GM12878 (cell line): ENCODE measurements around the gene KIF1C. TPM values are rescaled to one million over a fixed set of nuclear protein-coding genes. Genes with fewer than 3 reads are reported as not detected.
A peak's percentile ranks its signal among the peaks of the same experiment; 100 is the strongest.

Source experiments
- ATF7 ChIP-seq: fragments of 450-650 bp; IDR thresholded peaks from 2 replicates; pipeline ENCODE4 v1.6.1; 2016; ENCODE audit warnings: low read depth, mild to moderate bottlenecking
- CHD4 ChIP-seq: fragments of 200-600 bp; sonication (generic); IDR thresholded peaks from 2 replicates; pipeline ENCODE4 v1.6.1; 2016; ENCODE audit warnings: mild to moderate bottlenecking
- EP300 ChIP-seq, 2 experiments: fragments of 150-350 bp in 1 of 2; IDR thresholded peaks; 2 replicates each; pipeline ENCODE4 v1.6.1; 2011 to 2012; ENCODE audit warnings: low read depth in 2 of 2, low read length in 2 of 2, borderline replicate concordance in 1 of 2, improper control_type of control experiment in 1 of 2, inconsistent platforms in 1 of 2; ENCODE audit not compliant: control insufficient read depth in 1 of 2
- FOS ChIP-seq: IDR thresholded peaks from 3 replicates; pipeline ENCODE4 v1.6.1; 2011; ENCODE audit warnings: borderline replicate concordance; ENCODE audit not compliant: insufficient read length; ENCODE audit errors: extremely low read depth
- GATAD2B ChIP-seq: fragments of 450-650 bp; conservative IDR thresholded peaks from 2 replicates; pipeline ENCODE4 v1.6.1; 2017; ENCODE audit warnings: low read depth, mild to moderate bottlenecking, moderate library complexity
- HDAC6 ChIP-seq: fragments of 200-600 bp; sonication (generic); IDR thresholded peaks from one replicate; pipeline ENCODE4 v1.8.0; 2017; ENCODE audit warnings: antibody characterized with exemption; ENCODE audit not compliant: unreplicated experiment
- IKZF1 ChIP-seq: fragments of 450-650 bp; conservative IDR thresholded peaks from 2 replicates; pipeline ENCODE4 v1.6.1; 2017; ENCODE audit warnings: antibody characterized with exemption, mild to moderate bottlenecking
- KAT2A ChIP-seq: conservative IDR thresholded peaks from 2 replicates; pipeline ENCODE4 v1.6.1; 2011; ENCODE audit warnings: low read depth, low read length; ENCODE audit not compliant: control insufficient read depth
- NFYA ChIP-seq: IDR thresholded peaks from 2 replicates; pipeline ENCODE4 v1.6.1; 2011; ENCODE audit warnings: low read depth, mild to moderate bottlenecking, low read length, improper control_type of control experiment, borderline replicate concordance
- NR2C1 ChIP-seq: fragments of 450-650 bp; IDR thresholded peaks from 2 replicates; pipeline ENCODE4 v1.6.1; 2017; ENCODE audit warnings: antibody characterized with exemption, mild to moderate bottlenecking, moderate library complexity
- POLR2AphosphoS2 ChIP-seq: IDR thresholded peaks from 2 replicates; pipeline ENCODE4 v1.6.1; 2011; ENCODE audit warnings: low read depth, mild to moderate bottlenecking, low read length, improper control_type of control experiment, moderate library complexity
- POLR2AphosphoS5 ChIP-seq: IDR thresholded peaks from 2 replicates; pipeline ENCODE4 v1.6.1; 2011; ENCODE audit warnings: mild to moderate bottlenecking, low read length, inconsistent platforms
- SIX5 ChIP-seq: IDR thresholded peaks from 2 replicates; pipeline ENCODE4 v1.6.1; 2011; ENCODE audit warnings: mild to moderate bottlenecking, low read depth, low read length, moderate library complexity; ENCODE audit not compliant: severe bottlenecking
- SP1 ChIP-seq: IDR thresholded peaks from one replicate; pipeline ENCODE4 v1.6.1; 2011; ENCODE audit warnings: low read depth, low read length
- STAT1 ChIP-seq: fragments of 450-650 bp; conservative IDR thresholded peaks from 2 replicates; pipeline ENCODE4 v1.6.1; 2014; ENCODE audit warnings: antibody characterized with exemption, mild to moderate bottlenecking
- SUPT20H ChIP-seq: IDR thresholded peaks from 2 replicates; pipeline ENCODE4 v1.6.1; 2011; ENCODE audit warnings: low read depth, mild to moderate bottlenecking, low read length, moderate library complexity, borderline replicate concordance; ENCODE audit not compliant: control insufficient read depth
- SUZ12 ChIP-seq: fragments of 200-600 bp; sonication (generic); IDR thresholded peaks from one replicate; pipeline ENCODE4 v1.6.1; 2018; ENCODE audit warnings: antibody characterized with exemption, mild to moderate bottlenecking; ENCODE audit not compliant: unreplicated experiment
- USF2 ChIP-seq: IDR thresholded peaks from 2 replicates; pipeline ENCODE4 v1.6.1; 2011; ENCODE audit warnings: low read depth, low read length, improper control_type of control experiment, borderline replicate concordance
- ZNF207 ChIP-seq: fragments of 450-650 bp; IDR thresholded peaks from 2 replicates; pipeline ENCODE4 v1.6.1; 2014; ENCODE audit warnings: antibody characterized with exemption, mild to moderate bottlenecking, borderline replicate concordance
- ZNF384 ChIP-seq: IDR thresholded peaks from 2 replicates; pipeline ENCODE4 v1.6.1; 2012; ENCODE audit warnings: low read depth, mild to moderate bottlenecking, low read length, improper control_type of control experiment, borderline replicate concordance
- polyA plus RNA-seq, 11 experiments: library from polyadenylated mRNA; depleted of rRNA in 4 of 11; unstranded in 6 of 11; stranded (reverse) in 5 of 11; fragments of >200 nt; fragmentation: Nextera tagmentation in 4 of 11; fragmentation: Illumina TruSeq in 1 of 11; extraction: Ambion mirVana in 4 of 11; extraction: Trizol in 1 of 11; gene quantifications; 1 replicate in 1 of 11; 2 replicates in 10 of 11; pipeline versions ENCODE4 v1.2.1 to v1.2.3, GENCODE V29; 2011 to 2016; ENCODE audit warnings: inconsistent platforms in 2 of 11, missing spikeins in 2 of 11, low read depth in 1 of 11
- total RNA-seq, 4 experiments: library from RNA; depleted of rRNA in 3 of 4; stranded (reverse); fragments of >200 nt in 3 of 4; fragmentation: Illumina TruSeq in 1 of 4; extraction: Trizol in 1 of 4; gene quantifications; 2 replicates each; pipeline versions ENCODE4 v1.2.1 to v1.2.3, GENCODE V29; 2013 to 2021
- TF ChIP-seq, protein P1 (sequence below): fragments of 150-350 bp; IDR thresholded peaks from 2 replicates; pipeline ENCODE4 v1.6.1; 2016; ENCODE audit warnings: low read depth, low read length
- TF ChIP-seq, protein P2 (sequence below): fragments of 450-650 bp; IDR thresholded peaks from 2 replicates; pipeline ENCODE4 v1.6.1; 2018; ENCODE audit warnings: borderline replicate concordance, mild to moderate bottlenecking; ENCODE audit not compliant: partially characterized antibody

Gene KIF1C
- total and polyA plus RNA-seq, 10 of the 15 experiments (the other 5 are each of a cell fraction or from before 2014, with no cell fraction given): 1.4 to 65.9 (median 21.1) TPM

GRCh38 chr17:4998732-4999429 lies 1.1 kb downstream of the KIF1C start (continued):
- TF ChIP-seq, protein P1, sequence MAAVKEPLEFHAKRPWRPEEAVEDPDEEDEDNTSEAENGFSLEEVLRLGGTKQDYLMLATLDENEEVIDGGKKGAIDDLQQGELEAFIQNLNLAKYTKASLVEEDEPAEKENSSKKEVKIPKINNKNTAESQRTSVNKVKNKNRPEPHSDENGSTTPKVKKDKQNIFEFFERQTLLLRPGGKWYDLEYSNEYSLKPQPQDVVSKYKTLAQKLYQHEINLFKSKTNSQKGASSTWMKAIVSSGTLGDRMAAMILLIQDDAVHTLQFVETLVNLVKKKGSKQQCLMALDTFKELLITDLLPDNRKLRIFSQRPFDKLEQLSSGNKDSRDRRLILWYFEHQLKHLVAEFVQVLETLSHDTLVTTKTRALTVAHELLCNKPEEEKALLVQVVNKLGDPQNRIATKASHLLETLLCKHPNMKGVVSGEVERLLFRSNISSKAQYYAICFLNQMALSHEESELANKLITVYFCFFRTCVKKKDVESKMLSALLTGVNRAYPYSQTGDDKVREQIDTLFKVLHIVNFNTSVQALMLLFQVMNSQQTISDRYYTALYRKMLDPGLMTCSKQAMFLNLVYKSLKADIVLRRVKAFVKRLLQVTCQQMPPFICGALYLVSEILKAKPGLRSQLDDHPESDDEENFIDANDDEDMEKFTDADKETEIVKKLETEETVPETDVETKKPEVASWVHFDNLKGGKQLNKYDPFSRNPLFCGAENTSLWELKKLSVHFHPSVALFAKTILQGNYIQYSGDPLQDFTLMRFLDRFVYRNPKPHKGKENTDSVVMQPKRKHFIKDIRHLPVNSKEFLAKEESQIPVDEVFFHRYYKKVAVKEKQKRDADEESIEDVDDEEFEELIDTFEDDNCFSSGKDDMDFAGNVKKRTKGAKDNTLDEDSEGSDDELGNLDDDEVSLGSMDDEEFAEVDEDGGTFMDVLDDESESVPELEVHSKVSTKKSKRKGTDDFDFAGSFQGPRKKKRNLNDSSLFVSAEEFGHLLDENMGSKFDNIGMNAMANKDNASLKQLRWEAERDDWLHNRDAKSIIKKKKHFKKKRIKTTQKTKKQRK: no peak
- TF ChIP-seq USF2 (no peak), NFYA (no peak), KAT2A (no peak), SUPT20H (no peak), SIX5 (no peak), POLR2AphosphoS5 (peak; percentile 53), FOS (no peak), ZNF384 (no peak), SUZ12 (no peak), EP300 (IDR thresholded peaks at IDR 0.05; ENCODE audit: borderline replicate concordance in 1 of 2, control insufficient read depth in 1 of 2, low read depth in 2 of 2, low read length in 2 of 2) (no peak), SP1 (no peak), IKZF1 (peak; percentile 31; the same call in 1 of the 2 replicates), NR2C1 (no peak), HDAC6 (no peak), STAT1 (no peak), POLR2AphosphoS2 (no peak), CHD4 (no peak), ATF7 (no peak), ZNF207 (no peak), GATAD2B (no peak)
- TF ChIP-seq, protein P2, sequence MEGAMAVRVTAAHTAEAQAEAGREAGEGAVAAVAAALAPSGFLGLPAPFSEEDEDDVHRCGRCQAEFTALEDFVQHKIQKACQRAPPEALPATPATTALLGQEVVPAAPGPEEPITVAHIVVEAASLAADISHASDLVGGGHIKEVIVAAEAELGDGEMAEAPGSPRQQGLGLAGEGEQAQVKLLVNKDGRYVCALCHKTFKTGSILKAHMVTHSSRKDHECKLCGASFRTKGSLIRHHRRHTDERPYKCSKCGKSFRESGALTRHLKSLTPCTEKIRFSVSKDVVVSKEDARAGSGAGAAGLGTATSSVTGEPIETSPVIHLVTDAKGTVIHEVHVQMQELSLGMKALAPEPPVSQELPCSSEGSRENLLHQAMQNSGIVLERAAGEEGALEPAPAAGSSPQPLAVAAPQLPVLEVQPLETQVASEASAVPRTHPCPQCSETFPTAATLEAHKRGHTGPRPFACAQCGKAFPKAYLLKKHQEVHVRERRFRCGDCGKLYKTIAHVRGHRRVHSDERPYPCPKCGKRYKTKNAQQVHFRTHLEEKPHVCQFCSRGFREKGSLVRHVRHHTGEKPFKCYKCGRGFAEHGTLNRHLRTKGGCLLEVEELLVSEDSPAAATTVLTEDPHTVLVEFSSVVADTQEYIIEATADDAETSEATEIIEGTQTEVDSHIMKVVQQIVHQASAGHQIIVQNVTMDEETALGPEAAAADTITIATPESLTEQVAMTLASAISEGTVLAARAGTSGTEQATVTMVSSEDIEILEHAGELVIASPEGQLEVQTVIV: no peak
